T-helper 1 cell treated with Interleukin-12 subunit alpha and Interleukin-12 subunit beta and Interleukin-4 antibody, amounts not matched to agents 30 ng/mL and 1 ng/mL, for 36 hours (primary cell): ENCODE data around the gene PAX6. TPM values are rescaled to one million over a fixed set of nuclear protein-coding genes. Genes with fewer than 3 reads are reported as not detected.

Experiments
- intact Hi-C: fragments of 100-400 bp; cut with micrococcal nuclease; formaldehyde crosslinking; loops from one replicate; pipeline ENCODE4 v1.15.1; 2024
- total RNA-seq: library from RNA; stranded (reverse); gene quantifications from 2 replicates; pipeline ENCODE4 v1.2.3, GENCODE V29; 2022

The PAX6 gene
- total RNA-seq, 1 donor from 2014 or later: not detected

DNA sequence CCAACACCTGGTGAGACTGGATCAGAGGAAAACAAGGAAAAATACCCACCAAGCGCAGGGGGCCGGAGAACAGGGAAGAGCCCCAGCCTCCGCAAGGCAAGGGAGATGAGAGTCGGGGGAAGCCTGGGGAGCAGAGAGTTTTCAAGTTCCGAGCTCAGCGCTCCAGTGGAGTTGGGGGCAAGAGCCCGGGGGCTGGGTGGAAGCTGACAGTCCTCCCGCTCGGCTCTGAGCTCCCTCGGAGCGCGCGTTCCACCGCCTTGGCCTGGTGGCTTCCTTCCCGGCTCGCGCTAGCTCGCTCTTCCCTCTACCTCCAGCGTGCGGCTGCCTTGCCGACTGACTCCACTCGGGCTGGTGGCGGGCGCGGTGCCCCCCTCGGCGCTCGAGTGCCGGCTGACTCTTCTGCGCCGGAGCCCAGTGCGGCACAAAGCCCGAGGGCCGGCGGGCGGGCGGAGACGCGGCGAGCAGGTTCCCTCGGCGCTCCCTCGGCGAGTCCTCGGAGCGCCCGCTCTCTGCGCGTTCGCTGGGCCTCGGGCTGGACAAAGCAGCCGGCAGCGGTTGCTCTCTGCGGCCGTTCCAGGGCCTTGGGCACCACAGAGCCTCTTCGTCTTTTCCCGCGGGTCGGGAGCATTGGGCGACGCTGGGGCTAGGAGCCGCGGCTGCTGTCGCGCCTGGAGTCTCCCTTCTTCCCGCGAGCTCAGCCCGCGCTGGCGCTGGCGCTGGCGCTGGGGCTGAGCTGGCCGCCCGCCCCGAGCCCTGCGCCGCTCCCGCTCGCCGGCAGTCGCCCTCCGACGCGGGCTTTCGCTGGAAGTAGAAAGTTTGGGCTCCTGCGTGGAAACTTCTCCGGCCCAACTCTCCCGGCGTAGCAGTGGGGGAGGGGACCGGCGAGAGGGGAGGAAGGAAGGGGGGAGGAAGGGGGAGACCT lies 1.0 kb downstream of the PAX6 start:
- intact Hi-C loops: loop anchor here (1.0 to 5.0 kb wide), 2 partner anchors 8 to 413 kb away; no protein-coding TSS in a partner anchor

DNA sequence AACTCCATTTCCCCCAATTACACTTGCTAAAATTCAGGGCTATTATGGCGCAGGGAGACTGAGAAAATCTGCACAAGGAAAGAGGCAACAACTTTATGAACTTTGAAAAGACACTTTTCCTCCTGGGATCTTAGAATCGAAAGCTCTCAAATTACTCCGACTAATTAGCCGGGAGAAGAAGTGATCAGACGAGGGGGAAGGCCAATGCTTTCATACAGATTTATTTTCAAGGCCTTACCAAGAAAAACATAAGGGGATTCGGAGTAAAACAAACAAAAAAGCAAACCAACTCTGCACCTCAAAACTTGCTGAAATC lies 1.6 kb downstream of the PAX6 start:
- intact Hi-C loops: loop anchor here (5.0 kb wide), 1 partner anchor 412 kb away; no protein-coding TSS in a partner anchor

DNA sequence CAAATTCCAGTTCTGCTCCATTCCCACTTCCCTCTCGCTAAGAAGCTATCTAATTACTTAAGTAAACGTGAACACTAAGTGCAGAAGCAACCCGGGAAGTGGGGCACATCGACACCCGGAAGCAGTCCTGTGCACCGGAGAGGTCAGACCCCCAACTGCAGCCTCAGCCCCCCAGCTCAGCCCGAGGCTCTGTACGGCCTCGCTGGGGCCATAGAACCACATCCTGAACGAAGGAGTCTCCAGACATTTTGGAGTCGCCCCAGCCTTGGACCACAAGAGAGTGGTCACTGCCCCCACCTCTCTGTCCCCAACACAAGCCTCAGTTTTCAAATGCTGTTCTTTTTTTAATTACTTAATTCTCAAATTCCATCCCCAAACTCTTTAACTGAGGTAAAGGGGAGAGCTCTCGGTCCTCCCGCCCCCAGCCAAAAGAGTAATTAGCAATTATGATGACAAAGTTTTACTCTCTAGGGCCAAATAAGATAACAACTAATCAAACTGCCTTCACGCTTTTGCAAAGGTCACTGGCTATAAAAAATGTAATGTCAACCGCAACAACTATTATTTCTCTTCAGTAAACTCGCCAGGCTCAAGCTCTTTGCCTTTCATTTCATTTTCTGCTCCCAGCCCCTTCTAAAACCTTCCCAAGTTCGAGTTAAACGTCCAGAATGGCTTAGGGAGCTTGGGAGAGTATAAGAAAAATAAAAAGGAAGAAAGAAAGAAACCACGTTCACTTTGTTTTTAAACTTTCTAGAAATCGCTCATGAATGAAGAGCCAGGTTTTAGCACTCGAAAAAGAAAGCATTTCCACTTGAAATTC lies 2.2 kb downstream of the PAX6 start:
- intact Hi-C loops: loop anchor here (5.0 kb wide), 1 partner anchor 412 kb away; no protein-coding TSS in a partner anchor

DNA sequence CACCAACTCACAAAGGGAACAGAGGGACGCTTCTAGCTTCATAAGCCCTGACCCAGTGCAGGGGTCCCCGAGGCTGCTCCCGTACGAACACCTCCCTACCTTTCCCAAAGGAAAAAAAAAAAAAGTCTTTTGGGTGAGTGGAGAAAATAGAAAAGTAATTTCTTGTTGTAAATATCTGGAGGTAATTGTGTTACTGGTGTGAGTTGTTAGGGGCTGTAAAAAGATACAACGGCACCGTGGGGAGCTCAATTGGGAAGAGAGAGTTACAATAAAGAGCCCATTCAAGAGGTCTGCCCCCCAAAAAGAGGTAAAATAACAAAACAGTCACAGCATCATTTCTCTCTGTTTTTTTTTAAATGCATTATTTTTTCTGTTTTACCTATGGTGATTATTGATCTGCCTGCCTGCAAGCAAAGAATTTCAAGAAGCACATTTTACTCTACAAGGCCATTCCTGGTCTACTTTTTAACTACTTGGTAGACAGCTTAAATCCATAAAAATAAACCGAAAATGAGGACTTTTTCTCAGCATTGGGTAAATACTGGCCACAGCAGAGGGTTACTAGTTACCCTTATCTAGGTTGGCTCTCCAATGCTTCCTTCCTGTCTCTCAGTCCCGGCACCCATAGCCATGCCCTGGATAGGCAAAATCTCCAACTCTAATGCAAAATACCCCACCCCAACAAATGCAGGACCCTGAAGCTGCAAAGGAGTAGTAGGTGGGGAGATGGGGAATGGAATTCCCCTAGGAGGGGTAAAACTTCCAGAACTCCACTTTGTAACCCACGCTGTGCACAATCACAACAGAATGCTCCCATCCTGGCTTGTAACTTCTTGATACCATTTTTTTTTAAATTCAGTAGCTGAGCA lies 3.1 kb downstream of the PAX6 start:
- intact Hi-C loops: loop anchor here (5.0 kb wide), 1 partner anchor 411 kb away; no protein-coding TSS in a partner anchor

DNA sequence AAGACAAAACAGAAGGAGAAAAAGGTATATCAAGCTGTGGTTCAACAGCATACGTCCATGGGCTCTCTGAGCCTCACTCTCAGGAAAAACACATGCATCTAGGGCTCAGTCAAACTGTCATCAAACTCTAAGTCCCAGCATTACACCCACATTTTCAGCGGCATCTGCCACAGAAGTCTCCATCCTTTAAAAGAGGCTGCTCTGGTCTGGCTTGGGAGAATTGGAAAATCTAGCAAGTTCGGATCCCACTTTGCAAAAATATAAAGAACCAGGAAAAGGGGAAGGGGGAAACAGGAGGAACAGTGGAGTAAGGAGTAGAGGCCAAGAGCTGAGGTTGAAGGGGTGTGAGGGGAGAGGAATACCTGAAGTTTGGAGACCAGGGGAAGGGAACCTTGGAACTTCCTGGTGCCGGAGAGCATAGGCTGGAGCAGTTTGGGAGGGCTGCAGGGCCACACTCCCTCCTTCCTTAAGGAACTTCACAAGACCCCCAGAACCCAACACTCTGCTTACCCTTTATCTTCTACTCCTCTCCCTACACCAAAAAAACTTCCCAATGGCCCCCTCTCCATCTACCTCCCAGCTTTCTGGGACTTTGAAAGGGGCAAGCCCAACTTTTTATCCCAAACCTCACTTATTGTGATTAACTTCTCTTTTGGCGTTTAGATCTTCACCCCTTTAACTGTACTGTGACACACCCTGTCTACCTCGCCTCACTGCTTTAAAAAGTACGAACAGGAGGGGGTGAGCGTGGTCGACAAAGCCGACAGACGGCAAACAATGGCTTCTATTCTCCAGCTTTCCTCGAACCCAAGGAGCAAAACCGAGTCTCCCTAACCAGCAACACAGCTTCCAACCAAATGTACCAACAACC lies 4.0 kb downstream of the PAX6 start:
- intact Hi-C loops: loop anchor here (5.0 kb wide), 1 partner anchor 410 kb away; no protein-coding TSS in a partner anchor

DNA sequence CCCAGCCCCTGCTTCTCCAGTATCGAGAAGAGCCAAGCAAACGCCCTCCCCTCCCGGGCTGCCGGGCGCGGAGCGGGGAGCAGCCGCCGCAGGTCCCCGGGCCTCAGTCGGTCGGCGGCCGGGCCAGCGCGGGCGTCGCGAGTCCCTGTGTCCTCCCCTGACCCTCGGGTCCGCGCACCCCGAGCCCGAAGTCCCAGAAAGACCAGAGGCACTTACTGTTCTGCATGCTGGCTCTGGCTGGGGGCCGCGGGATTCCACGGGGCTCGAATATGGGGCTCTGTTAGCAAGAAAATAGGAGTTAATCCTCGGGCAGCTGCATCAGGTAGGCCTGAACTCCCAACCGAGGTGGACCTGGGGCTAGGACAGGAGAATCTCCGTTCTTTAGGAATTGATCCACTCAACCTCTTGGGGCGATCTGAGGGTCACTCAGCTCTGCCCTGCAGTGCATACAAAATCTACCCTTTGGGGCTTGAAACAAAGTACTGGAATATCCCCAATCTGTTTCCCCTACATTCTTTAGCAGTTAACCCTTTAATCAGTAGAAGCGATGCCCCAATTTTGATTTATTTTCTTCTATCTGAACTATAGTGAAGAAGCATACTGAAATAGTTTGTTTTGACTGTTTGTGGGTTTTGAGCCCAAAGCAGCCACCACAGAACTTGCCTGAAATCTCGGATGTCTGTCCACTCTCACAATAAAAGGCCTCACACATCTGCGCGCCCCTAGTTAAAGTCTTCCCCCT lies 4.8 kb downstream of the PAX6 start:
- intact Hi-C loops: loop anchor here (5.0 kb wide), 1 partner anchor 409 kb away; no protein-coding TSS in a partner anchor

DNA sequence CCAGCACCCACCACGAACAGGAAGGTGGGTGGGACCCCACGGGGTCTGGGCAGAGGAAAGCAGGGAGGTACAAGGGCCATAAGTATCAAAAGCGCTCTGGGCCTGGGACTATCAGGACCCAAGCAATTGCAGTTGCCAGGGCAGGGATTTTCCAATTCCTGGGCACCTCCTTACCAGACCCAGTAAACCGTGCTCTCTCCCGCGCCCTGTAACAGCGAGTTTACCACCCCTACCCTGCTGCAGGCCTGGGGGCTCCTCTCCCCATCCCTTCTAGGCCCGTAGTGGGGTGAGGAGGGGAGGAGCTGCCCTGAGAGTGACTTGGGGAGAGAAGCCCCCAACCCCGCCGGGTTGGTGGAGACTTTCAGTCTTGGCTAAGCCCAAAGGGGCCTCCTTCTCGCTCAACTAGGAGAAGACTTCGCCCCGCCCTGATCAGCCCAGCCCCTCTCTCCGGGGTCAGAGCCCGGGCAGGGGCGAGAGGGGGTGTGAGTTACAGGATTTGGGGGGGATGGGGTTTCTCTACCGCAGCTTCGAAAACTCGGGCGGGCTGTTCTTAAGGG lies 5.4 kb downstream of the PAX6 start:
- intact Hi-C loops: loop anchor here (5.0 kb wide), 1 partner anchor 408 kb away; no protein-coding TSS in a partner anchor

DNA sequence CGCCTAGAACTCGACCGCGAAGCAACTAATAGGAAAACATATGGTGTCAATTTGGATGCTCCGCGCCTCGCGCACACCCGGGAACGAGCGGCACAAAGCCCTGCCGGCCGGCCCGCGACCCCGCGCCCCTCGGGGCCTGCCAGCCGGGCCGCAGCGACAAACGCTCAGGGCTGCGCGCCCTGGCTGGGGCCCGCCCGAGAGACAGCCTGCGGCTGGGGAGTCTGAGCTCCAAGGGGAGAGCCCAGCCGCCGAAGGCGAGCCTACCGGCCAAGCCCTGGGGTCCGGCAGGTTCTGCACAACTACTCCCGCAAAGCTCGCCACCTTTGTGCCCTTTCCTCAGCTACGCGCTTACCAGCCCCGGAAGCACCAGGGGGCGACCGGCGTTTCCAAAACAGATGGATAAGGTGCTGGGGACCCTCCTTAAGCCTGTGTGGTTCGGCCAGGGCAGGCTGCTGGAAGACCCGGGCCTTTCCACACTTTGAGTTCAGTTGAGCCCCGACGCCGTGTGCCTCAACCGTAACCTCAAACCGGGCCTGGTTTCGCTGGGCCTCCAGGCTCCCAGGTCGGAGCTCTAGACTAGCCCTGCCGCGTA lies 6.0 kb downstream of the PAX6 start:
- intact Hi-C loops: loop anchor here (5.0 kb wide), 1 partner anchor 408 kb away; no protein-coding TSS in a partner anchor

DNA sequence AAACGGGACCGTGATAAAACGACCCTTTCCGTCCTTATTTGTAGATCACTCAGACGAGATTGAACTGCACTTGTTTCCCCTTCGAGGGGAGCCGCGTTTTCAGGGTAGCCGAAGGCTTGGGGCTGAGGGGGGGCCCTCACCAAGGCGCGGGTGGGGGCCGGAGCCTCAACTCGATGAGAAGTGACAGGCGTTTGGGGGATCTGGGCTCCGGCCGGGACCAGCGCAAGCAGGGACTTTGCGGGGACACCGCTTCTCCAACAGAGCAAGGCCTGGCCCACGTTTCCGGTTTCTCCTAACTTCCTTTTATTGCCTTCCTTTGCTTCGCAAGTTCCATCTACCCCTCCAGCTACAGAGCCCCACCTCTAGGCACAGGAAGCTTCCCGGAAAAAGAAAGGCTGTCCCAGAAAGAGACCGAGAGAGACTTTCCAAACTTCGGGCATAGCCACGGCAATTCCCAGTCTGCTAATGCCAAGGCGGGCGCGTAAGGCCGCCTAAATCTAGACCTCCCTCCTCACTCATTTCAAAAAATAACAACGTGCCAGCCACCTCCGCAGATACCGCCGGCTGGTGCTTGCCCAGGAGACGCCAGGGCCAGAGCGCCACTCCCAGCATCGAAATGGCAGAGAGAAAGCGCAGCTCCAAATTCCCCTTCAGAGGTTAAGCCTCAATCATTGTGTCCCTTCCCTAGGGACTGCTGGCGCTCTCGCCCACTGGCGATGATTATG lies 6.6 kb downstream of the PAX6 start:
- intact Hi-C loops: loop anchor here (5.0 kb wide), 1 partner anchor 407 kb away; no protein-coding TSS in a partner anchor

DNA sequence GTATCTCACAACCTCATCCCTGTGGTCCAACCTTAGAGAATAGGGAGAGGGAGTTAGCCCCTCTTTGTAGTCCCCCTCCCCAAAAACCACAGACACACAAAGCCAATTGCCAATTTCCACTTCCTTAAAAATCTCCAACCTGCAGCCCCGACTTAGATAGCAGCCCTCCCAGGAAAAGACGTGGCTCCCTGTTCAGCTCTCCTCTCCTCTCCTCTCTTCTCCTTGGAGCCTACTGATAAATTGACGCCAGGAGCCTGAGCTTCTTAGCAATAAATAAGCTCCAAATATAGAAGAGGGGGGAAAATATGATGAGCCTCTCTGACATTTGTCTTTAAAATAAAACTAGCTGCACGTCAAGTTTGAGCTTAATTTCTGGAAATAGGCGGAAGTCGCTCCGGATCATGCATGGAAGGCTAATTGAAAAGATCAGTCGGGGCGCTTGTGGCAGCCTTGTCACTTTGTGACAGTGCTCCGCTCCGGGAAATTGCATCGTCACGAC lies 7.3 kb downstream of the PAX6 start:
- intact Hi-C loops: loop anchor here (1.0 kb wide), 1 partner anchor 9 kb away; no protein-coding TSS in a partner anchor

DNA sequence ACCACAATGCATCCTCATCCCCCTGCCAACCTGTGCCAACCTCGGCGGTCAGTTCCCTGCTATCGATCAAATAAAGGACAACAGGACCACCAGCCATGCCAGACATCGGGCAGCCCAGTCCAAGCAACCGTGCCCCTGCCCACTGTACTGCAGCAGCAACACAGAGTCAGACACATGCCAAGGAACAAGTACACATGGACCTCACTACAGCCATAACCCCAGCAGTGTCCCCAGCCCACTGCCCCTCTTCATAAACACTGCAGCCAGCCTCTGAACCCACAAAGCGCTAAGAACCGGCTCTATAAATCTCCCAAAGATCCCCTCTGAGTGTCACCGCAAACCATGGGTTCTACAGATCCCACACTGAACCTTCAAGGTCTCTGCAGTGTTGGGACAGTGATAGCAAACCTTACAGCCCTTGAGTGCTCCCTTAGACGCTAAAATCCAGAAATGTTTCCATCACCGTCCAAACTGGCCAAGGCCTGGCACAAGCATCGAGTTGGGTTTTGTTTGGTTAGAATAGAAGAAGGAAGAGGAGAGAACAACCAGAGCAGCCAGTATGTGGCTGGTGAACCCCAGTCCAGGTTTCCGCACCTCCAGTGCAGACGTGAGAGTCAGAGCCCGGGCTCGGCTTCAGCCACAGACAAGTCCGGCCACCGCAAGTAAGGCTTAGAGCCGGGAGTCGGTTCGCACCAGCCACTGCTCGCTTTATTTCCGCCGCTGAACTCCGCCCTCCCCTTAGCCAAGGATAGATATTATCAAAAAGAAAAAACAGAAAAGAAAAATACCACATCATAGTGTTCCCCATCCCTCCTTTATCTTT lies 7.9 kb downstream of the PAX6 start:
- intact Hi-C loops: loop anchor here (1.0 kb wide), 2 partner anchors 7 to 10 kb away; no protein-coding TSS in a partner anchor

DNA sequence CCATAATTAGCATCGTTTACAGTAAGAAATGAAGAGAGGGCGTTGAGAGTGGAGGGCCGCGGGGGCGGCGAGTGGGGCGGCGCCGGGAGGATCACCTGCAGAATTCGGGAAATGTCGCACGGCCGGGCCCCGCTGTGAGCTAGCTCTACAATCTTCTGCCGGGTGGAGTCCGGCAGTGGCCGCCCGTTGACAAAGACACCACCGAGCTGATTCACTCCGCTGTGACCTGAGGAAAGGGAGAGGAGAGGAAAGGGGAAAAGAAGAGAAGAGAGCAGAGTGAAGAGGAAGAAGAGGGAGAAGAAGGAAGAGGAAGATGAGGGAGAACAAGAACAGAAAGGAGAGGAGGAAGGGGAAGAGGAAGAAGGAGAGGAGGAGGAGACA lies 8.5 kb downstream of the PAX6 start:
- intact Hi-C loops: loop anchor here (1.0 kb wide), 1 partner anchor 8 kb away; no protein-coding TSS in a partner anchor

DNA sequence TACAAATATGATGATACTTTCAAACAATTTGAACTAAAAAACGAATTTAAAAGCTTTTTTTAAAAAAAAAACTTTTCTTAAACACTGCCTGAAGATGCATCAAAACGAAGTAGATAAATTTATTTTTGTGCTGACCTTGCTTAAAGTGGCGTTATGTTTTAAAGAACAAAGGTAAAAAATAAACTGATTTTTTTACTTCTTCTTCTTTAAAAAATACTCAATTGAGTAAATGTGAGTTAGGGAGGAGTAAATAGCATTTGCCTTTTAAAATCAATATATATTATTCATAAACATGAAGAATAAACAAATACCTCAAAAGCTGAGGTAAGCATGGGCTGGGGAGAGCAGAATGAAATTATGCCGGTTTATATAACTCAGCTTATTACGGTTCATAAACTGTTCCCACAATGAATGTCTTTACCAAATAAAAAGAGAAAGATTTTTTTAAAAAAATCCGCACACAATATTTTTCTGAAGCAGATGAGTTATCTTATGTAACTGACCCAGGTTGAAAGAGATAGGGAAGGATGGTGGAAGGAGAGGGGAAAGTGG lies 9.0 kb downstream of the PAX6 start:
- intact Hi-C loops: loop anchor here (1.0 kb wide), 1 partner anchor 8 kb away; no protein-coding TSS in a partner anchor

DNA sequence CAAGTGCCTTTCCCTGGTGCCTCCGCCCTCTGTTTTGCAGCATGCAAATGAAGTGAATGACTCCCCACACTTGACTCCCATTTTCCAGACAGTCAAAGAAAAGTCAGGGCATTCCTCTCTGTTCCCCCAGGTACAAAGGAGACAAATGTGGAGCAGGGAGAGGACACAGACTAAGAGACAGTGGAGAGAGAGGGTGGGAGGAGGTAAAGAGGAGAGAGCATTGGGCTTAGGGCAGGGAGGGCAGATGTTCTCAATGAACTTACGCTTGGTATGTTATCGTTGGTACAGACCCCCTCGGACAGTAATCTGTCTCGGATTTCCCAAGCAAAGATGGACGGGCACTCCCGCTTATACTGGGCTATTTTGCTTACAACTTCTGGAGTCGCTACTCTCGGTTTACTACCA lies 9.8 kb downstream of the PAX6 start:
- intact Hi-C loops: no loop called here

DNA sequence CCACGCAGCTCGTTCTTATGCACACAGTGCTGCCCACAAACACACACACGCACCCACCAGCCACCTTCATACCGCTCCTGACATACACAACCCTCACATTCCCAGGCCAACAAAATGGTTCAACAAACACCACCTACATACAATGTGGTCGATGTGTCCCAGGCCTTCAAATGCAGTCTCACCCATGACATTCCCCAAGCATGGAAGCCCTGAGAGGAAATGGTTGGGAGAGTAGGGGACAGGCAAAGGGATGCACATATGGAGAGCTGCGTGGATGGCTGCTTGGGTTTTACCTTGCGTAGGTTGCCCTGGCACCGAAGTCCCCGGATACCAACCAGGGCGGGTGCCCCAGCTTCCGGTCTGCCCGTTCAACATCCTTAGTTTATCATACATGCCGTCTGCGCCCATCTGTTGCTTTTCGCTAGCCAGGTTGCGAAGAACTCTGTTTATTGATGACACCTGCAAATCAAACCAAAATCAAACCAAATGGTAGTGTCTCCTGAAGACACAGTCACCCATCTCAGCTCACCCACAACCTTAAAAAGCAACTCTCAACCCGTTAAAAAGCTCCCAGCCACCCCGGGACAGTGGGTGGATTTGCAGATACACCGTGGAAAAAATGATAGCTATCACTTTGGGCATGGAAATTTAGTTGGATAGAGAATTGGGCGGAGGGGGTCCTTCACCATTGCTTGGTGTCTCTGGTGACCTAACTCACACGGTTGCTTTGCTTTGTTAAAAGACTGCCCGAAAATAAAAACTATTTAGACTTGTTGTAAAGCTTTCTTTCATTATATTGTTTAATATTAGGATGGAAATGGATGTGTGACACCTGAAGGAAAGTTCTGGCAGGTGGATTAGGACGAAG lies 10.5 kb downstream of the PAX6 start:
- intact Hi-C loops: no loop called here
